Neural progenitor cell (in vitro differentiated cells): ENCODE measurements around the gene CCDC80. TPM values are rescaled to one million over a fixed set of nuclear protein-coding genes. Genes with fewer than 3 reads are reported as not detected.

Source experiments
- DNase-seq: peaks from one replicate; pipeline ENCODE4 v3.0.0-alpha.2; 2016; ENCODE audit warnings: low spot score
- H2AFZ ChIP-seq: fragments of 200-600 bp; sonication (generic); replicated peaks from 2 replicates; pipeline ENCODE4 v1.6.1; 2016; ENCODE audit warnings: antibody characterized with exemption
- H3F3A ChIP-seq: fragments of 200-600 bp; sonication (generic); 2 replicates; pipeline ENCODE4 v1.6.1; 2016; ENCODE audit warnings: antibody characterized with exemption, low read depth
- H3K27ac ChIP-seq: fragments of 200-600 bp; sonication (generic); 2 replicates; pipeline ENCODE4 v1.5.1; 2016; ENCODE audit warnings: mild to moderate bottlenecking
- H3K27me3 ChIP-seq: fragments of 200-600 bp; sonication (generic); 2 replicates; pipeline ENCODE4 v1.6.1; 2016; ENCODE audit warnings: mild to moderate bottlenecking, moderate library complexity
- H3K36me3 ChIP-seq: fragments of 200-600 bp; sonication (generic); 2 replicates; pipeline ENCODE4 v1.5.1; 2016
- H3K4me1 ChIP-seq: fragments of 200-600 bp; sonication (generic); 2 replicates; pipeline ENCODE4 v1.6.1; 2016; ENCODE audit warnings: mixed run types
- H3K4me2 ChIP-seq: fragments of 200-600 bp; sonication (generic); 2 replicates; pipeline ENCODE4 v1.6.1; 2016
- H3K4me3 ChIP-seq: fragments of 200-600 bp; sonication (generic); 2 replicates; pipeline ENCODE4 v1.5.1; 2016
- H3K79me2 ChIP-seq: fragments of 200-600 bp; sonication (generic); 2 replicates; pipeline ENCODE4 v1.6.1; 2016; ENCODE audit warnings: low read depth
- H3K9ac ChIP-seq: fragments of 200-600 bp; sonication (generic); 2 replicates; pipeline ENCODE4 v1.6.1; 2016
- H3K9me3 ChIP-seq: fragments of 200-600 bp; sonication (generic); 2 replicates; pipeline ENCODE4 v1.5.1; 2016; ENCODE audit warnings: low read depth
- H4K20me1 ChIP-seq: fragments of 200-600 bp; sonication (generic); 2 replicates; pipeline ENCODE4 v1.6.1; 2016; ENCODE audit warnings: low read depth
- H3K27ac Mint-ChIP-seq: 3 replicates; pipeline ENCODE4 v1.8.0; 2021; ENCODE audit warnings: mixed read lengths
- H3K27me3 Mint-ChIP-seq: 2 replicates; pipeline ENCODE4 v1.8.0; 2022; ENCODE audit warnings: low read depth, mild to moderate bottlenecking, inconsistent platforms, moderate library complexity, mixed read lengths; ENCODE audit not compliant: insufficient read depth
- H3K36me3 Mint-ChIP-seq: 3 replicates; pipeline ENCODE4 v1.8.0; 2021; ENCODE audit warnings: mixed read lengths
- H3K4me1 Mint-ChIP-seq: 3 replicates; pipeline ENCODE4 v1.8.0; 2021; ENCODE audit warnings: mixed read lengths
- H3K4me3 Mint-ChIP-seq: 3 replicates; pipeline ENCODE4 v1.8.0; 2021; ENCODE audit warnings: mild to moderate bottlenecking, moderate library complexity, mixed read lengths
- H3K9me3 Mint-ChIP-seq: 3 replicates; pipeline ENCODE4 v1.8.0; 2020; ENCODE audit warnings: mixed read lengths
- EZH2 ChIP-seq: fragments of 200-600 bp; sonication (generic); IDR thresholded peaks from 2 replicates; pipeline ENCODE4 v1.6.1; 2017; ENCODE audit warnings: antibody characterized with exemption, mild to moderate bottlenecking, moderate library complexity
- EZH2phosphoT487 ChIP-seq: fragments of 200-600 bp; sonication (generic); IDR thresholded peaks from 2 replicates; pipeline ENCODE4 v1.6.1; 2017; ENCODE audit warnings: antibody characterized with exemption
- total RNA-seq: library from RNA; depleted of rRNA; stranded (reverse); fragments of >200 nt; gene quantifications from 2 replicates; pipeline ENCODE4 v1.2.3, GENCODE V29; 2015; ENCODE audit warnings: low replicate concordance
- TF ChIP-seq, protein P1 (sequence below): fragments of 200-600 bp; sonication (generic); IDR thresholded peaks from 2 replicates; pipeline ENCODE4 v1.5.1; 2017; ENCODE audit warnings: antibody characterized with exemption, mild to moderate bottlenecking

CCDC80 gene
- total RNA-seq, 1 donor from 2014 or later: 21.5 TPM

GRCh38 chr3:112688819-112689218 lies 47.9 kb upstream of the CCDC80 start:
- Mint-ChIP-seq H3K9me3 (peaks cover 14% of the 10 kb centered on the region), H3K27me3 (no peaks in the 10 kb centered on the region), H3K4me3 (no peak overlapping the region), H3K4me1 (peaks cover 31% of the 10 kb centered on the region), H3K36me3 (peaks cover 5% of the 10 kb centered on the region), H3K27ac (peak overlapping the region; percentile 32)
- DNase-seq: no peak
- H3K27me3 ChIP-seq: no peaks in the 10 kb centered on the region
- H3K4me1 ChIP-seq: peaks cover 33% of the 10 kb centered on the region
- no peaks in the 10 kb centered on the region for H3K9me3 ChIP-seq
- H4K20me1 ChIP-seq: no peaks in the 10 kb centered on the region
- no peak overlapping the region for H3K4me3 ChIP-seq
- H3K36me3 ChIP-seq: no peaks in the 10 kb centered on the region
- no peak overlapping the region for H2AFZ ChIP-seq
- no peaks in the 10 kb centered on the region for H3K79me2 ChIP-seq
- TF ChIP-seq EZH2: no peak
- TF ChIP-seq EZH2phosphoT487: no peak
- TF ChIP-seq, protein P1, sequence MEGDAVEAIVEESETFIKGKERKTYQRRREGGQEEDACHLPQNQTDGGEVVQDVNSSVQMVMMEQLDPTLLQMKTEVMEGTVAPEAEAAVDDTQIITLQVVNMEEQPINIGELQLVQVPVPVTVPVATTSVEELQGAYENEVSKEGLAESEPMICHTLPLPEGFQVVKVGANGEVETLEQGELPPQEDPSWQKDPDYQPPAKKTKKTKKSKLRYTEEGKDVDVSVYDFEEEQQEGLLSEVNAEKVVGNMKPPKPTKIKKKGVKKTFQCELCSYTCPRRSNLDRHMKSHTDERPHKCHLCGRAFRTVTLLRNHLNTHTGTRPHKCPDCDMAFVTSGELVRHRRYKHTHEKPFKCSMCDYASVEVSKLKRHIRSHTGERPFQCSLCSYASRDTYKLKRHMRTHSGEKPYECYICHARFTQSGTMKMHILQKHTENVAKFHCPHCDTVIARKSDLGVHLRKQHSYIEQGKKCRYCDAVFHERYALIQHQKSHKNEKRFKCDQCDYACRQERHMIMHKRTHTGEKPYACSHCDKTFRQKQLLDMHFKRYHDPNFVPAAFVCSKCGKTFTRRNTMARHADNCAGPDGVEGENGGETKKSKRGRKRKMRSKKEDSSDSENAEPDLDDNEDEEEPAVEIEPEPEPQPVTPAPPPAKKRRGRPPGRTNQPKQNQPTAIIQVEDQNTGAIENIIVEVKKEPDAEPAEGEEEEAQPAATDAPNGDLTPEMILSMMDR: no peak
- H3K4me2 ChIP-seq: no peak overlapping the region
- H3F3A ChIP-seq: peaks cover 6% of the 10 kb centered on the region
- no peak overlapping the region for H3K9ac ChIP-seq
- H3K27ac ChIP-seq: no peak overlapping the region

- Mint-ChIP-seq H3K27me3 (no peaks in the 10 kb centered on the region), H3K27ac (no peak overlapping the region), H3K9me3 (peaks cover 8% of the 10 kb centered on the region), H3K4me3 (no peak overlapping the region), H3K4me1 (peaks cover 31% of the 10 kb centered on the region), H3K36me3 (peaks cover 3% of the 10 kb centered on the region)
- H2AFZ ChIP-seq: no peak overlapping the region
- H4K20me1 ChIP-seq: no peaks in the 10 kb centered on the region
- no peaks in the 10 kb centered on the region for H3K79me2 ChIP-seq
- no peak overlapping the region for H3K27ac ChIP-seq
- H3K4me2 ChIP-seq: no peak overlapping the region
- H3K9ac ChIP-seq: no peak overlapping the region
- H3K4me1 ChIP-seq: peaks cover 33% of the 10 kb centered on the region
- peaks cover 6% of the 10 kb centered on the region for H3F3A ChIP-seq
- no peak for DNase-seq
- H3K36me3 ChIP-seq: no peaks in the 10 kb centered on the region
- no peaks in the 10 kb centered on the region for H3K27me3 ChIP-seq
- TF ChIP-seq EZH2 (no peak), EZH2phosphoT487 (no peak)
- TF ChIP-seq, protein P1: no peak
- H3K4me3 ChIP-seq: no peak overlapping the region
- no peaks in the 10 kb centered on the region for H3K9me3 ChIP-seq
Observed at GRCh38 chr3:112688085-112688769, 47.3 kb upstream of the CCDC80 start.

DNA sequence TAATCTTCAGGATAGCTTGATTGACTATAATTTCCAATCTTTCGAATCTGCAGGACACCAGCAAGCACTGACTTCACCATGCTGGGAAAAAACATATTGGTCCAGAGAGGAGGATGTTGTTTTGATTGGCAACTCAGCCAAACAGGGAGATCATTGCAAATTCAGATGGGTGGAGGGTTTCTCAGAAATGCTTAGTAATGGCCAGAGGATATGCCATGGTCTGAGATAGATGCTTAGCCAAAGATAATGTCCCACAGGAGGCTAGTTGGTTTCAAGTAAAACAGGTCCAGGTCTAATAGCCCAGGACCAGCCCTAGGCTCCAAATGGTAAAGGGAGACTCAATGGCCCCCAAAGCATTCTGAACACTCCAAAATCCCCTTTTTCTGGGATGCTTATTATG lies 46.7 kb upstream of the CCDC80 start:
- no peak overlapping the region for H3K27ac Mint-ChIP-seq
- H3K4me3 Mint-ChIP-seq: no peak overlapping the region
- H3K4me1 Mint-ChIP-seq: peaks cover 31% of the 10 kb centered on the region
- H3K36me3 ChIP-seq: no peaks in the 10 kb centered on the region
- no peaks in the 10 kb centered on the region for H4K20me1 ChIP-seq
- peaks cover 6% of the 10 kb centered on the region for H3F3A ChIP-seq
- no peaks in the 10 kb centered on the region for H3K9me3 ChIP-seq
- TF ChIP-seq, protein P1: no peak
- no peak for TF ChIP-seq EZH2phosphoT487
- no peak for TF ChIP-seq EZH2
- H3K4me3 ChIP-seq: no peak overlapping the region
- H3K27ac ChIP-seq: no peak overlapping the region
- H3K4me2 ChIP-seq: peak overlapping the region; percentile 53
- no peak overlapping the region for H2AFZ ChIP-seq
- H3K9ac ChIP-seq: no peak overlapping the region
- no peak for DNase-seq
- H3K9me3 Mint-ChIP-seq: peaks cover 5% of the 10 kb centered on the region
- peaks cover 3% of the 10 kb centered on the region for H3K36me3 Mint-ChIP-seq
- H3K79me2 ChIP-seq: no peaks in the 10 kb centered on the region
- peaks cover 33% of the 10 kb centered on the region for H3K4me1 ChIP-seq
- H3K27me3 ChIP-seq: no peaks in the 10 kb centered on the region
- H3K27me3 Mint-ChIP-seq: no peaks in the 10 kb centered on the region
